H9 (cell line): ENCODE data around the gene USF3. TPM values are rescaled to one million over a fixed set of nuclear protein-coding genes. Genes with fewer than 3 reads are reported as not detected.

ENCODE experiments used
- DNase-seq: peaks from one replicate; pipeline ENCODE4 v3.0.0-alpha.2; 2017
- H2AFZ ChIP-seq: one replicate; pipeline ENCODE4 v1.6.1; 2013; ENCODE audit warnings: mild to moderate bottlenecking, low read length, control low read depth, moderate library complexity
- H2AK5ac ChIP-seq: 2 replicates; pipeline ENCODE4 v1.6.1; 2013; ENCODE audit warnings: low read length, control low read depth, mixed read lengths; ENCODE audit not compliant: insufficient read length
- H2BK120ac ChIP-seq: one replicate; pipeline ENCODE4 v1.6.1; 2013; ENCODE audit warnings: low read depth, mild to moderate bottlenecking, low read length, control low read depth, inconsistent platforms; ENCODE audit not compliant: poor library complexity, severe bottlenecking
- H2BK12ac ChIP-seq: 2 replicates; pipeline ENCODE4 v1.6.1; 2013; ENCODE audit warnings: low read length, control low read depth, mixed read lengths, low read depth; ENCODE audit not compliant: insufficient read length
- H2BK15ac ChIP-seq: 2 replicates; pipeline ENCODE4 v1.6.1; 2013; ENCODE audit warnings: low read depth, low read length, control low read depth
- H2BK20ac ChIP-seq: one replicate; pipeline ENCODE4 v1.6.1; 2013; ENCODE audit warnings: low read depth, mild to moderate bottlenecking, low read length, control low read depth, inconsistent platforms; ENCODE audit not compliant: poor library complexity, severe bottlenecking
- H2BK5ac ChIP-seq: 2 replicates; pipeline ENCODE4 v1.6.1; 2013; ENCODE audit warnings: low read length, control low read depth, mixed read lengths; ENCODE audit not compliant: insufficient read length
- H3K14ac ChIP-seq: 2 replicates; pipeline ENCODE4 v1.6.1; 2013; ENCODE audit warnings: low read length, control low read depth; ENCODE audit not compliant: insufficient read depth
- H3K18ac ChIP-seq: 2 replicates; pipeline ENCODE4 v1.6.1; 2013; ENCODE audit warnings: low read depth, mild to moderate bottlenecking, mixed read lengths, low read length, control low read depth; ENCODE audit not compliant: insufficient read length
- H3K23ac ChIP-seq: 2 replicates; pipeline ENCODE4 v1.6.1; 2013; ENCODE audit warnings: low read length, control low read depth, mixed read lengths, low read depth; ENCODE audit not compliant: insufficient read length
- H3K23me2 ChIP-seq: 2 replicates; pipeline ENCODE4 v1.6.1; 2013; ENCODE audit warnings: low read depth, mild to moderate bottlenecking, mixed read lengths, low read length, control low read depth; ENCODE audit not compliant: insufficient read length, poor library complexity, severe bottlenecking
- H3K27ac ChIP-seq: 2 replicates; pipeline ENCODE4 v1.5.1; 2013; ENCODE audit warnings: low read length, control low read depth, mixed read lengths, low read depth; ENCODE audit not compliant: insufficient read length
- H3K27me3 ChIP-seq: 2 replicates; pipeline ENCODE4 v1.6.1; 2013; ENCODE audit warnings: low read length, control low read depth, inconsistent platforms; ENCODE audit not compliant: insufficient read depth
- H3K4ac ChIP-seq: 2 replicates; pipeline ENCODE4 v1.6.1; 2013; ENCODE audit warnings: low read depth, mild to moderate bottlenecking, control low read depth, inconsistent platforms, low read length, moderate library complexity
- H3K4me1 ChIP-seq: 2 replicates; pipeline ENCODE4 v1.6.1; 2013; ENCODE audit warnings: low read length, control low read depth, inconsistent platforms; ENCODE audit not compliant: insufficient read depth
- H3K4me2 ChIP-seq: 2 replicates; pipeline ENCODE4 v1.6.1; 2013; ENCODE audit warnings: low read length, control low read depth, mixed read lengths; ENCODE audit not compliant: insufficient read length, insufficient read depth
- H3K56ac ChIP-seq: 2 replicates; pipeline ENCODE4 v1.6.1; 2013; ENCODE audit warnings: low read depth, mild to moderate bottlenecking, mixed read lengths, low read length, control low read depth; ENCODE audit not compliant: insufficient read length
- H3K79me1 ChIP-seq: 2 replicates; pipeline ENCODE4 v1.6.1; 2013; ENCODE audit warnings: low read depth, mild to moderate bottlenecking, moderate library complexity, low read length, control low read depth, inconsistent platforms; ENCODE audit not compliant: insufficient read depth, poor library complexity, severe bottlenecking
- H3K79me2 ChIP-seq: 2 replicates; pipeline ENCODE4 v1.6.1; 2013; ENCODE audit warnings: low read length, control low read depth, inconsistent platforms; ENCODE audit not compliant: insufficient read depth
- H3K9ac ChIP-seq: 2 replicates; pipeline ENCODE4 v1.6.1; 2013; ENCODE audit warnings: low read length, control low read depth, mixed read lengths; ENCODE audit not compliant: insufficient read length; ENCODE audit errors: extremely low read depth
- H3K9me3 ChIP-seq: one replicate; pipeline ENCODE4 v1.6.1; 2013; ENCODE audit warnings: low read depth, low read length, inconsistent platforms; ENCODE audit not compliant: control insufficient read depth
- H3T11ph ChIP-seq: one replicate; pipeline ENCODE4 v1.6.1; 2013; ENCODE audit warnings: mild to moderate bottlenecking, low read length, control low read depth, inconsistent platforms
- H4K20me1 ChIP-seq: one replicate; pipeline ENCODE4 v1.6.1; 2013; ENCODE audit not compliant: control insufficient read depth, insufficient read length, insufficient read depth
- H4K5ac ChIP-seq: 2 replicates; pipeline ENCODE4 v1.6.1; 2013; ENCODE audit warnings: low read depth, mild to moderate bottlenecking, mixed read lengths, low read length, control low read depth; ENCODE audit not compliant: insufficient read length
- H4K8ac ChIP-seq: replicated peaks from 2 replicates; pipeline ENCODE4 v1.6.1; 2013; ENCODE audit warnings: low read length, control low read depth, mixed read lengths, low read depth; ENCODE audit not compliant: insufficient read length
- H4K91ac ChIP-seq: 2 replicates; pipeline ENCODE4 v1.6.1; 2013; ENCODE audit warnings: low read depth, mild to moderate bottlenecking, moderate library complexity, mixed read lengths, low read length, control low read depth; ENCODE audit not compliant: insufficient read length
- H3K27ac Mint-ChIP-seq, 3 experiments: 2 replicates in 2 of 3; 3 replicates in 1 of 3; pipeline ENCODE4 v1.8.0; 2020 to 2021; ENCODE audit warnings: mixed read lengths in 3 of 3, mild to moderate bottlenecking in 1 of 3, moderate library complexity in 1 of 3
- H3K27me3 Mint-ChIP-seq: 2 replicates; pipeline ENCODE4 v1.8.0; 2021; ENCODE audit warnings: low read depth, mild to moderate bottlenecking, moderate library complexity, mixed read lengths
- H3K36me3 Mint-ChIP-seq, 3 experiments: 2 replicates in 2 of 3; 3 replicates in 1 of 3; pipeline ENCODE4 v1.8.0; 2020 to 2021; ENCODE audit warnings: low read depth in 3 of 3, mixed read lengths in 3 of 3; ENCODE audit not compliant: insufficient read depth in 1 of 3
- H3K4me1 Mint-ChIP-seq, 2 experiments: 2 replicates each; pipeline ENCODE4 v1.8.0; 2020; ENCODE audit warnings: mixed read lengths in 2 of 2
- H3K4me3 Mint-ChIP-seq, 2 experiments: 2 replicates in 1 of 2; 3 replicates in 1 of 2; pipeline ENCODE4 v1.8.0; 2020 to 2021; ENCODE audit warnings: mild to moderate bottlenecking in 2 of 2, mixed read lengths in 2 of 2, moderate library complexity in 1 of 2
- H3K9me3 Mint-ChIP-seq, 2 experiments: 2 replicates in 1 of 2; 3 replicates in 1 of 2; pipeline ENCODE4 v1.8.0; 2020; ENCODE audit warnings: mild to moderate bottlenecking in 2 of 2, mixed read lengths in 2 of 2, moderate library complexity in 1 of 2
- CTCF ChIP-seq: fragments of 200-600 bp; sonication (generic); conservative IDR thresholded peaks from 3 replicates; pipeline ENCODE4 v1.8.0; 2021; ENCODE audit warnings: antibody characterized with exemption, mild to moderate bottlenecking
- WGBS: extraction: QIAGEN DNeasy Blood & Tissue Kit; methylation state at CpG from one replicate; pipeline ENCODE4 v1.1.7; 2013; ENCODE audit warnings: missing lambda C conversion rate, low lambda C conversion rate, mixed read lengths; ENCODE audit not compliant: insufficient read length; ENCODE audit errors: extremely low coverage; 5-methylcytosine and 5-hydroxymethylcytosine counted together
- total RNA-seq: library from RNA; stranded (reverse); gene quantifications from 2 replicates; pipeline ENCODE4 v1.2.1, GENCODE V29; 2021

USF3 gene
- total RNA-seq, 1 experiment from 2014 or later, result 13.8 TPM

- H3K23me2 ChIP-seq, result no peaks in the 10 kb centered on the region
- H3K23ac ChIP-seq, result no peak overlapping the region
- no peaks in the 10 kb centered on the region for H3K79me2 ChIP-seq
- no peak overlapping the region for H2BK20ac ChIP-seq
- H2BK5ac ChIP-seq, result no peak overlapping the region
- H2AFZ ChIP-seq, result no peak overlapping the region
- TF ChIP-seq CTCF, result no peak
- no peak overlapping the region for H2AK5ac ChIP-seq
- H3K9me3 Mint-ChIP-seq, result no peaks in the 10 kb centered on the region
- H3K4me2 ChIP-seq, result no peak overlapping the region
- no peak overlapping the region for H2BK120ac ChIP-seq
- H3K4me1 Mint-ChIP-seq, result peaks cover 3 to 6% of the 10 kb centered on the region in 2 experiments; a peak in 3 of 4 replicates
- H3K27ac Mint-ChIP-seq, result no peak overlapping the region
- no peak overlapping the region for H2BK15ac ChIP-seq
- no peak overlapping the region for H3K18ac ChIP-seq
- no peaks in the 10 kb centered on the region for H3K79me1 ChIP-seq
- H3K27me3 ChIP-seq, result no peaks in the 10 kb centered on the region
- no peak overlapping the region for H3K4ac ChIP-seq
- H3K4me1 ChIP-seq, result no peaks in the 10 kb centered on the region
- no peak overlapping the region for H3T11ph ChIP-seq
- H3K9ac ChIP-seq, result no peak overlapping the region
- H3K56ac ChIP-seq, result no peak overlapping the region
- no peak overlapping the region for H3K4me3 Mint-ChIP-seq
- H4K8ac ChIP-seq, result no peak overlapping the region
- WGBS, result no CpG with 5 or more reads among the region's 4 CpGs
- H3K27ac ChIP-seq, result no peak overlapping the region
- no peak overlapping the region for H2BK12ac ChIP-seq
- no peaks in the 10 kb centered on the region for H4K20me1 ChIP-seq
- no peak overlapping the region for H4K5ac ChIP-seq
- H3K36me3 Mint-ChIP-seq, result peaks cover 10 to 29% (median 27%) of the 10 kb centered on the region in 3 experiments
- no peaks in the 10 kb centered on the region for H3K27me3 Mint-ChIP-seq
- no peaks in the 10 kb centered on the region for H3K9me3 ChIP-seq
- H3K14ac ChIP-seq, result no peak overlapping the region
- no peak for DNase-seq
- no peak overlapping the region for H4K91ac ChIP-seq
Observed at GRCh38 chr3:113660896-113661295, 35.5 kb downstream of the USF3 start.
